WTC11 (cell line): ENCODE measurements around the gene ZDHHC14. TPM values are rescaled to one million over a fixed set of nuclear protein-coding genes. Genes with fewer than 3 reads are reported as not detected.

ENCODE experiments used
- ATAC-seq: fragments of 200-7000 bp; cut with Tn5 transposase; 2 replicates; pipeline ENCODE4 v1.10.0; 2021; ENCODE audit warnings: mild to moderate bottlenecking, moderate library complexity
- CTCF ChIA-PET: fragments of 300-600 bp; sonication (Branson Sonifier 250); formaldehyde crosslinking; loops from one replicate; lab custom pipeline; 2021; ENCODE audit warnings: antibody characterized with exemption; lab: Charles Lee
- POLR2A ChIA-PET: fragments of 350-600 bp; sonication (Branson Sonifier 250); formaldehyde crosslinking; loops from one replicate; lab custom pipeline; 2021; ENCODE audit warnings: antibody characterized with exemption; lab: Charles Lee
- DNase-seq: peaks from one replicate; pipeline ENCODE4 v3.0.0; 2021; ENCODE audit warnings: low spot score
- H3K27ac Mint-ChIP-seq: 2 replicates; pipeline ENCODE4 v1.8.0; 2021; ENCODE audit warnings: mixed read lengths
- H3K27me3 Mint-ChIP-seq: 2 replicates; pipeline ENCODE4 v1.8.0; 2021; ENCODE audit warnings: low read depth, mild to moderate bottlenecking, moderate library complexity, mixed read lengths
- H3K36me3 Mint-ChIP-seq: 2 replicates; pipeline ENCODE4 v1.8.0; 2021; ENCODE audit warnings: mixed read lengths
- H3K4me1 Mint-ChIP-seq: 2 replicates; pipeline ENCODE4 v1.8.0; 2022; ENCODE audit warnings: mixed read lengths
- H3K4me3 Mint-ChIP-seq: 2 replicates; pipeline ENCODE4 v1.8.0; 2021; ENCODE audit warnings: mild to moderate bottlenecking, moderate library complexity, mixed read lengths
- H3K9me3 Mint-ChIP-seq: 2 replicates; pipeline ENCODE4 v1.8.0; 2021; ENCODE audit warnings: mixed read lengths
- ARID4B ChIP-seq: sonication (generic); formaldehyde crosslinking; IDR thresholded peaks from 2 replicates; pipeline ENCODE4 v1.8.0; 2023; ENCODE audit warnings: missing genetic modification reagents, mild to moderate bottlenecking, borderline replicate concordance
- ATF6 ChIP-seq: sonication (generic); formaldehyde crosslinking; IDR thresholded peaks from 2 replicates; pipeline ENCODE4 v1.8.1; 2023; ENCODE audit warnings: mild to moderate bottlenecking, missing genetic modification reagents
- CBFB ChIP-seq: sonication (generic); formaldehyde crosslinking; IDR thresholded peaks from 2 replicates; pipeline ENCODE4 v1.8.1; 2022; ENCODE audit warnings: mild to moderate bottlenecking, low read depth, missing genetic modification reagents
- E2F4 ChIP-seq: sonication (generic); formaldehyde crosslinking; IDR thresholded peaks from 2 replicates; pipeline ENCODE4 v1.8.1; 2022; ENCODE audit warnings: low read depth, mild to moderate bottlenecking, moderate library complexity, missing genetic modification reagents, borderline replicate concordance
- ELF4 ChIP-seq: sonication (generic); formaldehyde crosslinking; IDR thresholded peaks from 2 replicates; pipeline ENCODE4 v1.8.1; 2022; ENCODE audit warnings: low read depth, mild to moderate bottlenecking, moderate library complexity, missing genetic modification reagents
- ETV6 ChIP-seq: sonication (generic); formaldehyde crosslinking; IDR thresholded peaks from 2 replicates; pipeline ENCODE4 v1.8.1; 2022; ENCODE audit warnings: mild to moderate bottlenecking, missing genetic modification reagents
- FOXP1 ChIP-seq: sonication (generic); formaldehyde crosslinking; IDR thresholded peaks from 2 replicates; pipeline ENCODE4 v1.8.0; 2022; ENCODE audit warnings: missing genetic modification reagents, mild to moderate bottlenecking, moderate library complexity, borderline replicate concordance
- IRF1 ChIP-seq: sonication (generic); formaldehyde crosslinking; IDR thresholded peaks from 2 replicates; pipeline ENCODE4 v1.8.0; 2023; ENCODE audit warnings: missing genetic modification reagents
- KAT7 ChIP-seq: sonication (generic); formaldehyde crosslinking; IDR thresholded peaks from 2 replicates; pipeline ENCODE4 v1.8.1; 2023; ENCODE audit warnings: missing genetic modification reagents, mild to moderate bottlenecking, borderline replicate concordance
- MAX ChIP-seq: sonication (generic); formaldehyde crosslinking; IDR thresholded peaks from 2 replicates; pipeline ENCODE4 v1.8.0; 2022; ENCODE audit warnings: mild to moderate bottlenecking, missing genetic modification reagents
- MXD4 ChIP-seq: fragments of 250-450 bp; sonication (Bioruptor Pico); IDR thresholded peaks from 2 replicates; pipeline ENCODE4 v1.8.0; 2021; ENCODE audit warnings: mild to moderate bottlenecking, moderate library complexity, borderline replicate concordance
- NFATC4 ChIP-seq: fragments of 250-450 bp; sonication (Bioruptor Pico); IDR thresholded peaks from 2 replicates; pipeline ENCODE4 v1.9.0; 2021; ENCODE audit warnings: mild to moderate bottlenecking
- OVOL2 ChIP-seq: fragments of 250-450 bp; sonication (Bioruptor Pico); IDR thresholded peaks from 2 replicates; pipeline ENCODE4 v1.9.0; 2021; ENCODE audit warnings: mild to moderate bottlenecking, borderline replicate concordance
- ZBTB21 ChIP-seq: sonication (generic); formaldehyde crosslinking; IDR thresholded peaks from 2 replicates; pipeline ENCODE4 v1.8.1; 2023; ENCODE audit warnings: mild to moderate bottlenecking, missing genetic modification reagents, borderline replicate concordance
- ZNF232 ChIP-seq: sonication (generic); formaldehyde crosslinking; IDR thresholded peaks from 2 replicates; pipeline ENCODE4 v1.8.0; 2022; ENCODE audit warnings: mild to moderate bottlenecking, missing genetic modification reagents
- ZNF263 ChIP-seq: sonication (generic); formaldehyde crosslinking; IDR thresholded peaks from 2 replicates; pipeline ENCODE4 v1.8.1; 2022; ENCODE audit warnings: low read depth, mild to moderate bottlenecking, moderate library complexity, missing genetic modification reagents
- ZNF425 ChIP-seq: fragments of 250-450 bp; sonication (Bioruptor Pico); conservative IDR thresholded peaks from 2 replicates; pipeline ENCODE4 v1.9.0; 2021; ENCODE audit warnings: mild to moderate bottlenecking
- ZNF532 ChIP-seq: fragments of 250-450 bp; sonication (Bioruptor Pico); IDR thresholded peaks from 2 replicates; pipeline ENCODE4 v1.9.0; 2021; ENCODE audit warnings: mild to moderate bottlenecking, borderline replicate concordance
- ZSCAN18 ChIP-seq: fragments of 250-450 bp; sonication (Bioruptor Pico); IDR thresholded peaks from 2 replicates; pipeline ENCODE4 v2.1.2; 2022; ENCODE audit warnings: mild to moderate bottlenecking, moderate library complexity
- total RNA-seq: library from RNA; stranded (reverse); gene quantifications from 3 replicates; pipeline ENCODE4 v1.2.3, GENCODE V29; 2021

Gene ZDHHC14
- total RNA-seq, 1 experiment from 2014 or later = 6.6 TPM

GRCh38 chr6:157593596-157593995 lies 212.6 kb downstream of the ZDHHC14 start (continued):
- no peak for TF ChIP-seq ZNF425
- no peak for TF ChIP-seq NFATC4 (CRISPR knock-in tag)
- no peak for TF ChIP-seq ZNF232 (CRISPR knock-in tag)
- no peak for TF ChIP-seq IRF1 (CRISPR knock-in tag)
- TF ChIP-seq ZBTB21 (CRISPR knock-in tag) = no peak
- no peak for TF ChIP-seq MAX (CRISPR knock-in tag)
- TF ChIP-seq OVOL2 (CRISPR knock-in tag) = no peak

GRCh38 chr6:157594292-157594691 lies 213.3 kb downstream of the ZDHHC14 start:
- Mint-ChIP-seq H3K36me3 (peaks cover 27% of the 10 kb centered on the region), H3K27ac (no peak overlapping the region; the same call in 1 of the 2 replicates), H3K4me3 (no peak overlapping the region), H3K9me3 (peaks cover 26% of the 10 kb centered on the region), H3K4me1 (peaks cover 17% of the 10 kb centered on the region), H3K27me3 (no peaks in the 10 kb centered on the region)
- ChIA-PET POLR2A (no interaction called here), CTCF (interaction anchor here (0.7 to 1.2 kb wide), 4 partner anchors 95 to 359 kb away, joined by 3 to 4 read pairs (median 3); no protein-coding TSS in a partner anchor)
- DNase-seq (no peak), ATAC-seq (no peak)
- TF ChIP-seq ZSCAN18 (CRISPR knock-in tag) = no peak
- no peak for TF ChIP-seq MXD4 (CRISPR knock-in tag)
- TF ChIP-seq ELF4 = no peak
- no peak for TF ChIP-seq E2F4 (CRISPR knock-in tag)
- no peak for TF ChIP-seq ZNF263 (CRISPR knock-in tag)
- TF ChIP-seq ATF6 = no peak
- no peak for TF ChIP-seq CBFB (CRISPR knock-in tag)
- no peak for TF ChIP-seq KAT7
- TF ChIP-seq ETV6 (CRISPR knock-in tag) = no peak
- no peak for TF ChIP-seq ZNF532 (CRISPR knock-in tag)
- TF ChIP-seq ARID4B (CRISPR knock-in tag) = no peak
- no peak for TF ChIP-seq FOXP1 (CRISPR knock-in tag)
- TF ChIP-seq ZBTB21 (CRISPR knock-in tag) = no peak
